MM.1S (cell line): ENCODE data around the gene VAX1.

Source experiments
- DNase-seq: peaks from one replicate; pipeline ENCODE4 v3.0.0-alpha.2; 2015
- H2AFZ ChIP-seq: fragments of 300-600 bp; sonication (generic); 2 replicates; pipeline ENCODE4 v1.6.0; 2016; ENCODE audit warnings: antibody characterized with exemption, low read length
- H3F3A ChIP-seq: fragments of 300-600 bp; sonication (generic); 2 replicates; pipeline ENCODE4 v1.6.1; 2016; ENCODE audit warnings: mild to moderate bottlenecking, antibody characterized with exemption, low read length, moderate library complexity, mixed read lengths; ENCODE audit not compliant: insufficient read depth
- H3K27ac ChIP-seq: fragments of 300-600 bp; sonication (generic); 2 replicates; pipeline ENCODE4 v1.5.1; 2016; ENCODE audit warnings: mild to moderate bottlenecking, low read length
- H3K27me3 ChIP-seq: fragments of 300-600 bp; sonication (generic); replicated peaks from 2 replicates; pipeline ENCODE4 v1.6.0; 2016; ENCODE audit warnings: low read length; ENCODE audit not compliant: insufficient read depth
- H3K36me3 ChIP-seq: fragments of 300-600 bp; sonication (generic); replicated peaks from 2 replicates; pipeline ENCODE4 v1.6.1; 2016; ENCODE audit warnings: mild to moderate bottlenecking, low read length, mixed read lengths; ENCODE audit not compliant: insufficient read depth
- H3K4me1 ChIP-seq: fragments of 300-600 bp; sonication (generic); 2 replicates; pipeline ENCODE4 v1.6.1; 2016; ENCODE audit warnings: low read length, mixed read lengths
- H3K4me2 ChIP-seq: fragments of 300-600 bp; sonication (generic); 2 replicates; pipeline ENCODE4 v1.6.0; 2016; ENCODE audit warnings: low read depth, low read length
- H3K4me3 ChIP-seq: fragments of 300-600 bp; sonication (generic); 2 replicates; pipeline ENCODE4 v1.5.1; 2016; ENCODE audit warnings: low read length, mixed read lengths
- H3K79me2 ChIP-seq: fragments of 300-600 bp; sonication (generic); 2 replicates; pipeline ENCODE4 v1.6.1; 2016; ENCODE audit warnings: mixed run types, low read length, mixed read lengths
- H3K9ac ChIP-seq: fragments of 300-600 bp; sonication (generic); 2 replicates; pipeline ENCODE4 v1.6.1; 2016; ENCODE audit warnings: low read length, mixed read lengths
- H3K9me2 ChIP-seq: fragments of 300-600 bp; sonication (generic); replicated peaks from 2 replicates; pipeline ENCODE4 v1.6.1; 2016; ENCODE audit warnings: mild to moderate bottlenecking, low read length, mixed read lengths; ENCODE audit not compliant: insufficient read depth
- H3K9me3 ChIP-seq: fragments of 300-600 bp; sonication (generic); replicated peaks from 2 replicates; pipeline ENCODE4 v1.6.1; 2016; ENCODE audit warnings: mild to moderate bottlenecking, low read length, mixed read lengths; ENCODE audit not compliant: insufficient read depth
- H4K20me1 ChIP-seq: fragments of 300-600 bp; sonication (generic); 2 replicates; pipeline ENCODE4 v1.6.1; 2016; ENCODE audit warnings: mild to moderate bottlenecking, low read length, moderate library complexity, mixed read lengths; ENCODE audit not compliant: insufficient read depth
- EZH2 ChIP-seq: fragments of 300-600 bp; sonication (generic); optimal IDR thresholded peaks from 2 replicates; pipeline ENCODE3; 2017; ENCODE audit warnings: low read depth, mild to moderate bottlenecking, antibody characterized with exemption, low read length, mixed read lengths
- EZH2phosphoT487 ChIP-seq: fragments of 300-600 bp; sonication (generic); IDR thresholded peaks from 2 replicates; pipeline ENCODE4 v1.6.1; 2018; ENCODE audit warnings: antibody characterized with exemption, low read length
- TF ChIP-seq, protein P1 (sequence below): fragments of 300-600 bp; sonication (generic); IDR thresholded peaks from 2 replicates; pipeline ENCODE4 v1.5.1; 2016; ENCODE audit warnings: antibody characterized with exemption, low read length, mixed read lengths

Gene VAX1

GRCh38 chr10:117143103-117143823 is 5.2 kb upstream of the VAX1 start:
- Histone ChIP-seq H3K4me3 (no peak overlapping the region), H2AFZ (no peak overlapping the region), H3K9me2 (no peaks in the 10 kb centered on the region), H3K9ac (no peak overlapping the region), H3K36me3 (no peaks in the 10 kb centered on the region), H3K27ac (no peak overlapping the region), H3K9me3 (no peaks in the 10 kb centered on the region), H3F3A (no peaks in the 10 kb centered on the region), H3K4me2 (no peak overlapping the region), H4K20me1 (no peaks in the 10 kb centered on the region), H3K79me2 (no peaks in the 10 kb centered on the region), H3K4me1 (no peaks in the 10 kb centered on the region), H3K27me3 (no peaks in the 10 kb centered on the region)
- DNase-seq: no peak
- TF ChIP-seq EZH2phosphoT487 (no peak), EZH2 (no peak)
- TF ChIP-seq, protein P1, sequence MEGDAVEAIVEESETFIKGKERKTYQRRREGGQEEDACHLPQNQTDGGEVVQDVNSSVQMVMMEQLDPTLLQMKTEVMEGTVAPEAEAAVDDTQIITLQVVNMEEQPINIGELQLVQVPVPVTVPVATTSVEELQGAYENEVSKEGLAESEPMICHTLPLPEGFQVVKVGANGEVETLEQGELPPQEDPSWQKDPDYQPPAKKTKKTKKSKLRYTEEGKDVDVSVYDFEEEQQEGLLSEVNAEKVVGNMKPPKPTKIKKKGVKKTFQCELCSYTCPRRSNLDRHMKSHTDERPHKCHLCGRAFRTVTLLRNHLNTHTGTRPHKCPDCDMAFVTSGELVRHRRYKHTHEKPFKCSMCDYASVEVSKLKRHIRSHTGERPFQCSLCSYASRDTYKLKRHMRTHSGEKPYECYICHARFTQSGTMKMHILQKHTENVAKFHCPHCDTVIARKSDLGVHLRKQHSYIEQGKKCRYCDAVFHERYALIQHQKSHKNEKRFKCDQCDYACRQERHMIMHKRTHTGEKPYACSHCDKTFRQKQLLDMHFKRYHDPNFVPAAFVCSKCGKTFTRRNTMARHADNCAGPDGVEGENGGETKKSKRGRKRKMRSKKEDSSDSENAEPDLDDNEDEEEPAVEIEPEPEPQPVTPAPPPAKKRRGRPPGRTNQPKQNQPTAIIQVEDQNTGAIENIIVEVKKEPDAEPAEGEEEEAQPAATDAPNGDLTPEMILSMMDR: no peak

GRCh38 chr10:117140525-117140902 is 2.4 kb upstream of the VAX1 start:
- TF ChIP-seq EZH2 (no peak), EZH2phosphoT487 (no peak)
- TF ChIP-seq, protein P1: no peak
- Histone ChIP-seq H3K9me2 (no peaks in the 10 kb centered on the region), H4K20me1 (no peaks in the 10 kb centered on the region), H3F3A (no peaks in the 10 kb centered on the region), H3K27ac (no peak overlapping the region), H3K4me2 (no peak overlapping the region), H2AFZ (no peak overlapping the region), H3K36me3 (no peaks in the 10 kb centered on the region), H3K4me3 (no peak overlapping the region), H3K4me1 (no peaks in the 10 kb centered on the region), H3K9me3 (no peaks in the 10 kb centered on the region), H3K79me2 (no peaks in the 10 kb centered on the region), H3K9ac (no peak overlapping the region), H3K27me3 (no peaks in the 10 kb centered on the region)
- DNase-seq: no peak

DNA sequence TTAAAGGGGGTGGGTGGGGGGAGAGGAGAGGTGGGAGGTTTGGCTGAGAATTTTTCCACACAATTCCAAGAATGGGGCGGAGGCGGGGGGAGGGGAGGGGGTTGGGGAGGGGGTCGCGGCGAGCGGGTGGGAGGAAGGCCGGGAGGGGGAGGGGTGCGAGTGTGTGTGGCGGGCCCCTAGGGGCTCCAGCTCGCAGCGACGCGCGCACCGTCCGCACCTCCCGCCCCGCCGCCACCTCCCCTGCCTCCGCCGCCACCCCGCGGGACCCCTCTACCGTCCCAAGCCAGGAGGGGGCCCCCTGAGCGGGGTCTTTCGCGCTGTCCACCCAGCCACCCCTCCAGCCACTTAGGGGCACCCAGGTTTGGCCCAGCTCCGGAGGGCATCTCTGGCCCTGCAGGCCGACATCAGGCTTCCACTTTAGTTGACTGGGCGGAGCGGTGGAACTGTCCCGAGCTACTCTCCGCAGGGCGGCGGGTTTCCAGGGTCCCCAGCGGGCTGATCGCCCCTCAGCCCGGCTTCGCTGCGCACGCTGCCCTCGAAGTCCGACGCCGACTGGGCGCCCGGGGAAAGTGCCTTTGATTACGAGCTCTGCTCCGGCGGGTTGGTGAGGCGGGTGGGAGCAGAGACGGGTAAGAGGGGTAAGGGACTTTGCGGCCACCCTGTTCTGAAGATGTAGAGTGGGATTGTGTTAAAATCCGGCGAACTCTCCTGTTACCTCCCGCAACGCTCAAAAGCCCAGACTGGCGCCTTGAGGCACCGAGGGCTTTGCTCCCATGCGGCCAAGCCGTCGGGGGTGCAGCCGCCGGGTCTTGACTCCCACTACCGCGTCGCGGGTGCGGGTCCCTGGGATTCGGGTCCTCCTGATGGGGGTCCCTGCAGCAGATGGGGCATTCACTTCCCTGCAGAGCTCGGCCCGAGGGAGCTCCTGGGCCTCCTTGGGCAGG is 1.8 kb upstream of the VAX1 start:
- H4K20me1 ChIP-seq: no peaks in the 10 kb centered on the region
- H3K9ac ChIP-seq: no peak overlapping the region
- no peak overlapping the region for H3K4me2 ChIP-seq
- no peaks in the 10 kb centered on the region for H3K79me2 ChIP-seq
- H3K4me1 ChIP-seq: no peaks in the 10 kb centered on the region
- DNase-seq: no peak
- H3K9me3 ChIP-seq: no peaks in the 10 kb centered on the region
- no peak overlapping the region for H3K27ac ChIP-seq
- H3F3A ChIP-seq: no peaks in the 10 kb centered on the region
- no peak overlapping the region for H3K4me3 ChIP-seq
- H3K27me3 ChIP-seq: no peaks in the 10 kb centered on the region
- TF ChIP-seq EZH2phosphoT487 (no peak), EZH2 (no peak)
- TF ChIP-seq, protein P1: no peak
- no peaks in the 10 kb centered on the region for H3K36me3 ChIP-seq
- H2AFZ ChIP-seq: no peak overlapping the region
- no peaks in the 10 kb centered on the region for H3K9me2 ChIP-seq
